Esophagus muscularis mucosa (tissue), 4 donors: ENCODE measurements around the gene KCNA1.

ENCODE experiments used
- EP300 ChIP-seq: sonication (generic); formaldehyde crosslinking; IDR thresholded peaks from one replicate; pipeline ENCODE4 v1.6.1; 2017; ENCODE audit warnings: antibody characterized with exemption
- POLR2A ChIP-seq: fragments of 450-650 bp; IDR thresholded peaks from one replicate; pipeline ENCODE4 v1.6.1; 2017; ENCODE audit warnings: antibody characterized with exemption, moderate library complexity, mild to moderate bottlenecking, low read depth
- POLR2AphosphoS5 ChIP-seq, 2 donors: sonication (generic); formaldehyde crosslinking; IDR thresholded peaks; one replicate each; pipeline ENCODE4 v1.6.1; 2017; ENCODE audit warnings: antibody characterized with exemption in 2 of 2
- TF ChIP-seq, protein P1 (sequence below), 3 experiments: fragments of 200-600 bp in 2 of 3; fragments of 450-650 bp in 1 of 3; sonication (generic) in 2 of 3; IDR thresholded peaks; one replicate each; pipeline ENCODE4 v1.5.1; 2017 to 2019; ENCODE audit warnings: antibody characterized with exemption in 3 of 3, mild to moderate bottlenecking in 2 of 3, moderate library complexity in 1 of 3

DNA sequence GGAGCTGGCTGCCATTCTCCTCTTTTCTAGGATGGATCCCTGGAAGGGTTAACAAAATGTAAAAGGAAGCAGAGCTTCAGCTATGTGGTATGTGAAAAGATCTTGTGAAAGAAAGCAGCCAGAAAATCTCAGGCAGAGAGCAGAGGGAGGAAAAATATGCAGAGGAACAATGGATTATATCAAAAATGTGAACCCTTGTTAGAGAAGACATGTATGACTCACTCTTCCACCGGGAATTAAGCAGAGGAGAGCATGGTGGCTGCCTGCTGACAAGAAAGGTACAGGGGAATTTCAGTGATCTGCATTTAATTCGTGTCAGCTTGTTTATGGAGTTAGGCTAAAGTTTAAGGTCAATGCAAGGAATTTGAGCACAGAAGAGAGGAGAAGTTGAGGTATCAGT lies 46.3 kb downstream of the KCNA1 start:
- TF ChIP-seq, protein P1, sequence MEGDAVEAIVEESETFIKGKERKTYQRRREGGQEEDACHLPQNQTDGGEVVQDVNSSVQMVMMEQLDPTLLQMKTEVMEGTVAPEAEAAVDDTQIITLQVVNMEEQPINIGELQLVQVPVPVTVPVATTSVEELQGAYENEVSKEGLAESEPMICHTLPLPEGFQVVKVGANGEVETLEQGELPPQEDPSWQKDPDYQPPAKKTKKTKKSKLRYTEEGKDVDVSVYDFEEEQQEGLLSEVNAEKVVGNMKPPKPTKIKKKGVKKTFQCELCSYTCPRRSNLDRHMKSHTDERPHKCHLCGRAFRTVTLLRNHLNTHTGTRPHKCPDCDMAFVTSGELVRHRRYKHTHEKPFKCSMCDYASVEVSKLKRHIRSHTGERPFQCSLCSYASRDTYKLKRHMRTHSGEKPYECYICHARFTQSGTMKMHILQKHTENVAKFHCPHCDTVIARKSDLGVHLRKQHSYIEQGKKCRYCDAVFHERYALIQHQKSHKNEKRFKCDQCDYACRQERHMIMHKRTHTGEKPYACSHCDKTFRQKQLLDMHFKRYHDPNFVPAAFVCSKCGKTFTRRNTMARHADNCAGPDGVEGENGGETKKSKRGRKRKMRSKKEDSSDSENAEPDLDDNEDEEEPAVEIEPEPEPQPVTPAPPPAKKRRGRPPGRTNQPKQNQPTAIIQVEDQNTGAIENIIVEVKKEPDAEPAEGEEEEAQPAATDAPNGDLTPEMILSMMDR (IDR thresholded peaks at IDR 0.05), result no peak
- TF ChIP-seq POLR2A (no peak), POLR2AphosphoS5 (IDR thresholded peaks at IDR 0.05) (no peak), EP300 (no peak)
